Brain microvascular endothelial cell (primary cell): ENCODE results near the gene CAPN5.
"Not testable (repeated sequence)": the region's sequence is repeated elsewhere in the genome, so short reads cannot be mapped to it uniquely, and the experiment has no call there.

Source experiments
- DNase-seq: peaks from one replicate; pipeline ENCODE4 v3.0.0-alpha.2; 2020
- H3K27ac ChIP-seq: fragments of 250-450 bp; sonication (Bioruptor Pico); 2 replicates; pipeline ENCODE4 v1.5.1; 2020; ENCODE audit warnings: mild to moderate bottlenecking, moderate library complexity
- H3K27me3 ChIP-seq: fragments of 250-450 bp; sonication (Bioruptor Pico); replicated peaks from 2 replicates; pipeline ENCODE4 v1.5.1; 2020; ENCODE audit warnings: mild to moderate bottlenecking
- H3K36me3 ChIP-seq: fragments of 250-450 bp; sonication (Bioruptor Pico); replicated peaks from 2 replicates; pipeline ENCODE4 v1.5.1; 2020; ENCODE audit warnings: mild to moderate bottlenecking
- H3K4me3 ChIP-seq: 2 replicates; pipeline ENCODE4 v1.5.1; 2011; ENCODE audit warnings: low read depth, mild to moderate bottlenecking, control low read depth, low read length, moderate library complexity
- CTCF ChIP-seq: IDR thresholded peaks from 2 replicates; pipeline ENCODE4 v1.5.1; 2011; ENCODE audit warnings: low read depth, mild to moderate bottlenecking, moderate library complexity, low read length, control low read depth, inconsistent platforms; ENCODE audit errors: missing control alignments
- in situ Hi-C: cut with HindIII; loops from 2 replicates; pipeline ENCODE4 v1.10.0; 2017; ENCODE audit warnings: low sequenced_read_pairs, low pct_ligation_motif_present

CAPN5 gene

GRCh38 chr11:77058900-77059299 lies 7.9 kb upstream of the CAPN5 start:
- H3K4me3 ChIP-seq: no peak overlapping the region
- no peaks in the 10 kb centered on the region for H3K36me3 ChIP-seq
- TF ChIP-seq CTCF: no peak
- H3K27me3 ChIP-seq: no peaks in the 10 kb centered on the region
- in situ Hi-C loops: no loop called here
- H3K27ac ChIP-seq: no peak overlapping the region
- no peak for DNase-seq

- Histone ChIP-seq H3K4me3 (no peak overlapping the region), H3K36me3 (no peaks in the 10 kb centered on the region), H3K27ac (no peak overlapping the region), H3K27me3 (no peaks in the 10 kb centered on the region)
- in situ Hi-C loops: no loop called here
- no peak for TF ChIP-seq CTCF
- DNase-seq: no peak
These were observed 7.0 kb upstream of the CAPN5 start for GRCh38 chr11:77059806-77060205.

GRCh38 chr11:77060234-77060633 lies 6.5 kb upstream of the CAPN5 start:
- in situ Hi-C loops: no loop called here

GRCh38 chr11:77061258-77061657 lies 5.5 kb upstream of the CAPN5 start:
- H3K27ac ChIP-seq, H3K36me3 ChIP-seq, H3K27me3 ChIP-seq, H3K4me3 ChIP-seq, in situ Hi-C loops, DNase-seq: not testable (repeated sequence)

More at GRCh38 chr11:77060234-77060633, 6.5 kb upstream of the CAPN5 start:
- no peak for TF ChIP-seq CTCF
- no peaks in the 10 kb centered on the region for H3K27me3 ChIP-seq
- DNase-seq: no peak
- H3K27ac ChIP-seq: no peak overlapping the region
- H3K36me3 ChIP-seq: no peaks in the 10 kb centered on the region
- H3K4me3 ChIP-seq: no peak overlapping the region

GRCh38 chr11:77062924-77063323 lies 3.8 kb upstream of the CAPN5 start:
- H3K27me3 ChIP-seq: no peaks in the 10 kb centered on the region
- no peak for DNase-seq
- in situ Hi-C loops: no loop called here
- H3K4me3 ChIP-seq: no peak overlapping the region
- TF ChIP-seq CTCF: peak; percentile 46
- H3K36me3 ChIP-seq: no peaks in the 10 kb centered on the region
- no peak overlapping the region for H3K27ac ChIP-seq

- no peak overlapping the region for H3K4me3 ChIP-seq
- no peaks in the 10 kb centered on the region for H3K36me3 ChIP-seq
- in situ Hi-C loops: no loop called here
- DNase-seq: no peak
- TF ChIP-seq CTCF: no peak
- no peaks in the 10 kb centered on the region for H3K27me3 ChIP-seq
- H3K27ac ChIP-seq: no peak overlapping the region
These were observed 3.4 kb upstream of the CAPN5 start for GRCh38 chr11:77063407-77063806.
